Hematopoietic multipotent progenitor cell (in vitro differentiated cells): ENCODE data around the gene ALDH3A1. TPM values are rescaled to one million over a fixed set of nuclear protein-coding genes. Genes with fewer than 3 reads are reported as not detected.

Experiments used
- DNase-seq, 3 donors: peaks; one replicate each; pipeline ENCODE4 v3.0.0-alpha.2; 2011 to 2015; ENCODE audit warnings: low read depth in 2 of 3, low spot score in 2 of 3
- total RNA-seq: library from RNA; depleted of rRNA; stranded (reverse); fragments of >200 nt; gene quantifications from one replicate; pipeline ENCODE4 v1.2.3, GENCODE V29; 2012

Gene ALDH3A1
- total RNA-seq, 1 donor: 0.81 TPM

DNA sequence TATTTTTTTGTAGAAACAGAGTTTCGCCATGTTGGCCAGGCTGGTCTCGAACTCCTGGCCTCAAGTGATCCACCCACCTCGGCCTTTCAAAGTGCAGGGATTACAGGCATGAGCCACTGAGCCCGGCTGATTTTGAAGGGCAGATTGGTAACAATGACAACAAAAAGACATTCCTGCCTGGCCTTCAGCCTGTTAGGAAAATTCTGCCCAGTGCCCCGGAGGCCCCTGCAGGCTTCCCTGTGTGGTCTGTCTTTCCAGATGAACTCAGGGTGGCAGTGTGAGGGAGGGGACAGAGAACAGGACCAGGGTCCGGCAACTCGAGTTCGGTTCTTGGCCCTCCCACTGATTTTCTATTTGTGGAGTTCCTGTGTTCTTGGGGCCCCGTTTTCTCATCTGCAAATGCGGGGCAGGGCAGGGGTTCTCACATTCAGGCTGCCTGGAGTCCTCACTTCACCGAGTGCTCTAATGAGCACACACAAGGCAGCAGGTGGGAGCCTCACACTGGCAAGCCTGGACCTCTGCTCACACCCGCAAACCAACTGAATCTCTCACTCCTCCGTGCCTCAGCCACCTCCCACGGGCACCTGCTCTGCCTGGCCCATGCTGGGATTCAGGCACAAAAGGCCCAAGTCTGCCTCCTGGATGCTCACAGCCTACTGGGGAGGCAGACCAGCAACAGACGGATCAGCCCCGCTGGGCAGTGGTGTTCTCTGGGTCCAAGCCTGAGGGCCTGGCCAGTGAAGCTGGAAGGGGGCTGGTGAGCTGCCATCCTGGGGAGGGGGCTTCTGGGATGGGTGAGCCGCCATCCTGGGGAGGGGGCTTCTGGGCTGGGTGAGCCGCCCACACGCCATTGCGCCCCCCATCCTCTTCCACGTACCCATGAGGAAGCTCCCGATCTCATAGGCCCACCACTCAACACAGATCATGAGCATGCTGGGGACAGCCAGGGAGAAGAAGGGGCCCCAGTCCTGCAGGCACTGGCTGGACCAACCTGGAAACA is 42.0 kb downstream of the ALDH3A1 start:
- no peak for DNase-seq

DNA sequence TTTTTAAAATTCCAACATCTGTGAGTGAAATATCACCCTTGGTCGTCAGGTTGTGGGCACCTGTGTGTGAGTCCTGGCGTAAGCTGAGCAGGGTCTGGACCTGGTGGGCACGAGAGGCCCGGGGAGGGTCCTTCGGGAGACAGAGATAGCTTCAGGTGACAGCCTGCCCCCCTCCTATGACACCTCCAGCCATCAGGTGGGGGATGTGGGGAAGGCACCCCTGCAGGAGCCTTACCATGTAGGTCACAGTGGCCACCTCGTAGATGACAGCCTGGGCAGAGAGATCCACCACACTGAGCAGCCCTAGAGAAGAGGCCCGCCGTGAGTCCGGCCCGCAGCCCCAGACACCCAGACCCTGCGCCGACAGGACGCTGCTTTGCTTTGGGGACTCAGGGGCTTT is 42.9 kb downstream of the ALDH3A1 start:
- no peak for DNase-seq

DNA sequence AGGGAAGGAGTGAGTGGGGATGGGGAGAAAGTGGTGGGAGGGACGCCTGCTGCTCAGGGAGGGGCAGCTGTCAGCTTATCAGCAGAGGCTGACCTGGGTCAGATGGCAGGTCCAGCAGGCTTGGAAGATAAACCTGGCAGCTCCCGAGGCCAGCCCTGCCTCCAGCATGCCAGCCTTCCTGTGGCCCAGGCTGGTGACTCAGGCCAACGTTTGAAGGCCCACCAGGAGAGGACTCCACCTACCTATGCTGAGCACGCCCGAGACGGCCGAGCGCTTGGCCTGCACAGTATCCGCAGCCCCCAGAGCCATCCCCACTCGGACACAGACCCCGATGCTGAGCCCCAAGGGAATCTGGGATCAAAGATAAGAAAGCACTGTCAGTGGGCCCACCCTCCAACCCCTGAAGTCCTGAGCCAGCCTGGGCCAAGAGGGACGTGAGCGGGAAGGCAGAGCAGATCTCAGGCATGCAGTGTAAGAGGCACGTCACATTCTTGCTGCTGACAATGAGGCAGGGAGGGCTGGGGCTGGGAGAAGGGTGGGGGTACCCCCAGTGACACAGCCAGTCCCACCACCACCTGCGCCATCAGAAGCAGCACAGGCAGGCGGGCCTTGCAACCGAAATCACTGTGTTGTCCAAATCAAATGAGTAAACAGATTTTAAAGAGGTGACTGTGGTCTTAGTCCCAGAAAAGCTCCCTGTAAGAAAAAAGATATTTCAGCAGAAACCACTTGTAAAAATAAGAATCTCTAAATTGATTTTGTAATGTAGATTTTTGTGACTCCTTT is 44.1 kb downstream of the ALDH3A1 start:
- no peak for DNase-seq

DNA sequence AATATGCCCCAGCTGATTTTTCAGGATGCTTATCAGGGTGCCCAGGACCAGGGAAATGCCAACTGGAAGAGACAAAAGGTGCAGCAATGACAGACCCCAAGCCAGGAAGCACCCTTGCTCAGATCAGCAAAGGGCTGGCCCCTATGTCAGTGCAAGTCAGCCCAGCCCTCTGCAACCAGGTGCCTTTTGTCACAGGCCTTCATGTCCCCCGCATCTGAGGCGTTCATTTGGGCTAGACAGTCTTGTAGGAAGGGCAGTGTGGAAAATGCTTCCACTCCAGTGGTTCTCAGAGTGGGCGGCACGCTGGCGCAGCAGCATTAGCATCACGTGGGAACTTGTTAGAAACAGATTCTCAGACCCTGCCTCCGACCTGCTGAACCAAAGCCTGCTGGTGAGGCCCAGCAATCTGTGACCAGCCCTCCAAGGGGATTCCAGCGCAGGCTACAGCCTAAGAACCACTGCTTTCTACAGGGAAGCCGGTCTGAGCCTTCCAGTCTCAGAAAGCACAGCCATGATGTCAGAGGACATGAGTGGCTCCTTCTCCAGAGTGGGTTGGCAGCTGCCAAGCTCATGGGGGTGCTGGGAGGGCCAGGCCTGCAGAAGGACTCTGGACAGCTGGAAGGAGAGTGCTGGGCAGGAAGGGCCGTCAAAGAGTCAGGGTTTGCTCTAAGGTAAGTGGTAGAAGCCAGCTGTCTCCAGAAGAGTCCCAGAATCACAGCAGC is 44.8 kb downstream of the ALDH3A1 start:
- DNase-seq: no peak

DNA sequence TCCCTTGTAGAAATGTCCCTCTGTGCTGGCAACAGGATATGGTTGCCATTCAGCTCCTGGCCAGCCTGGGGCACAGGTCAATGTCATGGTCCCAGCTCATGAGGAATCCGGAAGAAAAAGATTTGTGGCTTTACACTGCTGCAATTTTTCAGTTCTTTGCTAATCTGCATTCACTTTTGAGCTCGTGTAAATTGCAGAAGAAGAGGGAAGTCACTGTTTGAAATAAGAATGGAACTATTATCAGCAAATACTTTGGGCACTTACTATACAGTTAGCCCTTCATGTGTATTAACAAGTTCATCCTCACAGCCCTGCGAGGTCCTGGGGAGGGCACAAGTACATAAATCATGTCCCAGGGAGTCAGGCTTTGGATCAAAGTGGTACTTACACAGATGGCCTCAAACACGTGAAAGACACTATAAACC is 45.9 kb downstream of the ALDH3A1 start:
- DNase-seq: no peak

Other genes starting within 250 kb of the ALDH3A1 start
- gene SLC47A1, start 214.4 kb downstream of the ALDH3A1 start, total RNA-seq: under 0.01 TPM
- gene ALDH3A2, start 99.5 kb downstream of the ALDH3A1 start, total RNA-seq: 48.7 TPM
- gene SLC47A2, start 31.7 kb downstream of the ALDH3A1 start, total RNA-seq: not detected
- 21.0 TPM for gene ULK2, start 119.6 kb upstream of the ALDH3A1 start, total RNA-seq
- gene AKAP10, start 229.5 kb upstream of the ALDH3A1 start, total RNA-seq: 14.0 TPM